H1 (cell line): ENCODE results near the gene SIRT7. TPM values are rescaled to one million over a fixed set of nuclear protein-coding genes. Genes with fewer than 3 reads are reported as not detected.

Experiments
- CTCF ChIA-PET: fragments of 300-600 bp; sonication (Branson Sonifier 250); formaldehyde crosslinking; loops from one replicate; lab custom pipeline; 2021; ENCODE audit not compliant: partially characterized antibody; lab: Charles Lee
- POLR2A ChIA-PET: fragments of 300-600 bp; sonication (Branson Sonifier 250); formaldehyde crosslinking; loops from one replicate; lab custom pipeline; 2021; ENCODE audit warnings: inconsistent platforms; ENCODE audit not compliant: partially characterized antibody; lab: Charles Lee
- DNase-seq, 2 experiments: peaks; one replicate each; pipeline versions ENCODE4 v3.0.0 to v3.0.0-alpha.2; 2010 to 2022; ENCODE audit warnings: low spot score in 2 of 2, low read depth in 1 of 2, mixed read lengths in 1 of 2
- FAIRE-seq: peaks from 2 replicates; lab custom pipeline; 2011; peaks lifted over from hg19 to GRCh38; lab: Jason Lieb, UNC
- H2AFZ ChIP-seq: 2 replicates; pipeline ENCODE4 v1.8.1; 2012; ENCODE audit warnings: low read length, inconsistent platforms
- H2AK5ac ChIP-seq: 2 replicates; pipeline ENCODE4 v1.6.1; 2013; ENCODE audit warnings: low read depth, low read length
- H2BK120ac ChIP-seq: replicated peaks from 2 replicates; pipeline ENCODE3; 2013; ENCODE audit warnings: low read depth, low read length, inconsistent platforms
- H2BK12ac ChIP-seq: 2 replicates; pipeline ENCODE4 v1.6.1; 2013; ENCODE audit warnings: low read depth, low read length
- H2BK15ac ChIP-seq: 2 replicates; pipeline ENCODE4 v1.6.1; 2013; ENCODE audit warnings: low read length
- H2BK20ac ChIP-seq: 2 replicates; pipeline ENCODE4 v1.6.1; 2013; ENCODE audit warnings: low read length
- H2BK5ac ChIP-seq: 2 replicates; pipeline ENCODE4 v1.6.1; 2013; ENCODE audit warnings: low read depth, low read length
- H3K14ac ChIP-seq: 2 replicates; pipeline ENCODE4 v1.6.1; 2013; ENCODE audit warnings: inconsistent platforms; ENCODE audit not compliant: insufficient read length
- H3K18ac ChIP-seq: 2 replicates; pipeline ENCODE4 v1.6.1; 2013; ENCODE audit warnings: low read length; ENCODE audit errors: extremely low read depth
- H3K23ac ChIP-seq: 2 replicates; pipeline ENCODE4 v1.6.1; 2013; ENCODE audit warnings: inconsistent platforms; ENCODE audit not compliant: insufficient read length
- H3K23me2 ChIP-seq: 2 replicates; pipeline ENCODE4 v1.6.1; 2013; ENCODE audit warnings: low read depth, low read length
- H3K27ac ChIP-seq: 2 replicates; pipeline ENCODE4 v1.6.1; 2011; ENCODE audit warnings: low read depth, low read length, inconsistent platforms
- H3K27me3 ChIP-seq, 4 experiments: replicated peaks in 1 of 4; 1 replicate in 1 of 4; 2 replicates in 3 of 4; pipeline versions ENCODE4 v1.6.1 to v1.8.1; 2011 to 2013; ENCODE audit warnings: low read length in 3 of 4, mild to moderate bottlenecking in 3 of 4, inconsistent platforms in 2 of 4, mixed read lengths in 2 of 4, moderate library complexity in 1 of 4; ENCODE audit not compliant: control insufficient read depth in 3 of 4, insufficient read depth in 3 of 4; ENCODE audit errors: extremely low read depth in 1 of 4
- H3K36me3 ChIP-seq, 4 experiments: 2 replicates each; pipeline versions ENCODE4 v1.6.1 to v1.8.1; 2011 to 2013; ENCODE audit warnings: mild to moderate bottlenecking in 4 of 4, low read length in 3 of 4, moderate library complexity in 2 of 4, control low read depth in 1 of 4, inconsistent platforms in 1 of 4; ENCODE audit not compliant: insufficient read depth in 4 of 4, control insufficient read depth in 2 of 4
- H3K4ac ChIP-seq: replicated peaks from 2 replicates; pipeline ENCODE3; 2013; ENCODE audit warnings: low read length, low read depth, mixed read lengths, inconsistent platforms; ENCODE audit not compliant: insufficient read length
- H3K4me1 ChIP-seq, 4 experiments: replicated peaks in 1 of 4; 1 replicate in 1 of 4; 2 replicates in 3 of 4; pipeline versions ENCODE4 v1.6.1 to v1.8.1; 2011 to 2013; ENCODE audit warnings: low read length in 3 of 4, inconsistent platforms in 2 of 4, mixed read lengths in 1 of 4; ENCODE audit not compliant: insufficient read depth in 4 of 4, control insufficient read depth in 3 of 4
- H3K4me2 ChIP-seq, 2 experiments: 2 replicates each; pipeline versions ENCODE4 v1.6.1 to v1.8.1; 2011 to 2013; ENCODE audit warnings: low read depth in 2 of 2, low read length in 2 of 2, control low read depth in 1 of 2, inconsistent platforms in 1 of 2, mild to moderate bottlenecking in 1 of 2; ENCODE audit not compliant: insufficient read depth in 1 of 2
- H3K4me3 ChIP-seq, 4 experiments: fragments of 200-600, 300-600 bp in 1 of 4; sonication (generic), shearing (Covaris generic), sonication (Bioruptor Twin) in 1 of 4; 2 replicates each; pipeline versions ENCODE4 v1.5.1 to v1.8.1; 2011 to 2016; ENCODE audit warnings: low read length in 4 of 4, low read depth in 3 of 4, control low read depth in 2 of 4, inconsistent platforms in 2 of 4, mild to moderate bottlenecking in 2 of 4, mixed read lengths in 1 of 4, moderate library complexity in 1 of 4; ENCODE audit not compliant: insufficient read depth in 2 of 4; ENCODE audit errors: extremely low read depth in 1 of 4
- H3K56ac ChIP-seq: replicated peaks from 2 replicates; pipeline ENCODE3; 2013; ENCODE audit warnings: low read depth, mild to moderate bottlenecking, mixed read lengths, low read length, inconsistent platforms; ENCODE audit not compliant: insufficient read length
- H3K79me1 ChIP-seq: 2 replicates; pipeline ENCODE4 v1.6.1; 2013; ENCODE audit warnings: low read depth, low read length, control low read depth
- H3K79me2 ChIP-seq, 2 experiments: 2 replicates each; pipeline versions ENCODE4 v1.6.1 to v1.8.1; 2012 to 2013; ENCODE audit warnings: low read length in 2 of 2, mild to moderate bottlenecking in 2 of 2, inconsistent platforms in 1 of 2; ENCODE audit not compliant: insufficient read depth in 2 of 2, control insufficient read depth in 1 of 2
- H3K9ac ChIP-seq, 4 experiments: replicated peaks in 1 of 4; 1 replicate in 1 of 4; 2 replicates in 3 of 4; pipeline versions ENCODE4 v1.6.1 to v1.8.1; 2011 to 2013; ENCODE audit warnings: low read depth in 3 of 4, low read length in 3 of 4, control low read depth in 2 of 4, mild to moderate bottlenecking in 2 of 4, moderate library complexity in 2 of 4, inconsistent platforms in 1 of 4; ENCODE audit errors: extremely low read depth in 1 of 4
- H3K9me3 ChIP-seq, 2 experiments: 2 replicates each; pipeline versions ENCODE4 v1.6.1 to v1.8.1; 2012 to 2013; ENCODE audit warnings: mild to moderate bottlenecking in 2 of 2, moderate library complexity in 2 of 2, control low read depth in 1 of 2, inconsistent platforms in 1 of 2, low read depth in 1 of 2, low read length in 1 of 2, mixed read lengths in 1 of 2; ENCODE audit not compliant: insufficient read depth in 2 of 2
- H4K20me1 ChIP-seq, 2 experiments: replicated peaks in 1 of 2; 2 replicates each; pipeline versions ENCODE3 to v1.8.1; 2011 to 2013; ENCODE audit warnings: inconsistent platforms in 2 of 2, low read length in 2 of 2, mild to moderate bottlenecking in 1 of 2; ENCODE audit not compliant: insufficient read depth in 2 of 2, control insufficient read depth in 1 of 2
- H4K5ac ChIP-seq: 2 replicates; pipeline ENCODE4 v1.6.1; 2013; ENCODE audit warnings: low read length, low read depth, mixed read lengths, inconsistent platforms; ENCODE audit not compliant: insufficient read length
- H4K8ac ChIP-seq: 2 replicates; pipeline ENCODE4 v1.8.0; 2013; ENCODE audit warnings: mild to moderate bottlenecking, moderate library complexity, low read length, inconsistent platforms; ENCODE audit not compliant: insufficient read depth; ENCODE audit errors: extremely low read depth
- H4K91ac ChIP-seq: replicated peaks from 2 replicates; pipeline ENCODE3; 2013; ENCODE audit warnings: low read length, mixed read lengths, inconsistent platforms; ENCODE audit not compliant: insufficient read length
- JUND ChIP-seq: IDR thresholded peaks from 2 replicates; pipeline ENCODE4 v1.6.1; 2011; ENCODE audit warnings: mild to moderate bottlenecking, improper control_type of control experiment, low read length
- POLR2A ChIP-seq, 2 experiments: IDR thresholded peaks; 1 replicate in 1 of 2; 2 replicates in 1 of 2; pipeline ENCODE4 v1.6.1; 2011; ENCODE audit warnings: low read depth in 2 of 2, low read length in 2 of 2, mild to moderate bottlenecking in 2 of 2; ENCODE audit errors: control extremely low read depth in 1 of 2
- TAF1 ChIP-seq: IDR thresholded peaks from 2 replicates; pipeline ENCODE4 v1.6.1; 2011; ENCODE audit warnings: mild to moderate bottlenecking, low read depth, low read length
- WGBS, 2 experiments: shearing (Covaris generic) in 1 of 2; methylation state at CpG; one replicate each; pipeline versions ENCODE4 v1.1.6 to v1.1.7; 2013 to 2015; ENCODE audit warnings: low lambda C conversion rate in 2 of 2, mixed read lengths in 2 of 2, inconsistent platforms in 1 of 2, low coverage in 1 of 2, missing lambda C conversion rate in 1 of 2; ENCODE audit not compliant: insufficient replicate concordance in 2 of 2, insufficient coverage in 1 of 2, insufficient read length in 1 of 2; ENCODE audit errors: extremely low coverage in 1 of 2, missing lambda C conversion rate in 1 of 2; 5-methylcytosine and 5-hydroxymethylcytosine counted together
- polyA plus RNA-seq, 7 experiments: library from polyadenylated mRNA; depleted of rRNA in 3 of 7; stranded (reverse) in 5 of 7; unstranded in 2 of 7; fragments of >200 nt in 5 of 7; fragments of 200-250 nt in 2 of 7; gene quantifications; 1 replicate in 5 of 7; 2 replicates in 1 of 7; 4 replicates in 1 of 7; pipeline versions ENCODE4 v1.2.1 to v1.2.3, GENCODE V29; 2011 to 2013; ENCODE audit warnings: missing spikeins in 2 of 7, mixed read lengths in 2 of 7
- total RNA-seq: library from RNA; stranded (reverse); fragmentation: NEBNext Ultra II Directional; extraction: Animal tissue kit (Norgen Biotek cat#: 25700); gene quantifications from 2 replicates; pipeline ENCODE4 v1.2.1, GENCODE V29; 2021

The SIRT7 gene
- total and polyA plus RNA-seq, 2 of the 8 experiments (the other 6 are each of a cell fraction or from before 2014, with no cell fraction given) = 5.8 to 16.6 TPM

GRCh38 chr17:81921996-81922565 is 4.1 kb upstream of the SIRT7 start:
- peak overlapping the region; percentile 72; the same call in 1 of the 2 replicates for H2BK15ac ChIP-seq
- peak overlapping the region; percentile 27; the same call in 1 of the 2 replicates for H2BK5ac ChIP-seq
- peaks cover 3 to 26% (median 6%) of the 10 kb centered on the region in 4 experiments; a peak in 6 of 8 replicates for H3K36me3 ChIP-seq
- no peaks in the 10 kb centered on the region for H3K27me3 ChIP-seq
- H3K23ac ChIP-seq = no peak overlapping the region
- H3K4me2 ChIP-seq = peak overlapping the region in 1 of 2 experiments; percentile 88; a peak in 1 of 4 replicates
- H2BK20ac ChIP-seq = no peak overlapping the region
- H2AK5ac ChIP-seq = 0 out of 2 replicates have a peak overlapping the region, but pooled peaks have one; percentile 49
- no peak overlapping the region for H4K8ac ChIP-seq
- no peak overlapping the region for H3K56ac ChIP-seq
- H3K18ac ChIP-seq = no peak overlapping the region
- H3K23me2 ChIP-seq = peaks cover 12% of the 10 kb centered on the region
- ChIA-PET POLR2A (interaction anchor here (1.1 to 14.6 kb wide), 6 partner anchors 8 to 69 kb away, joined by 3 to 150 read pairs (median 5); partner anchors contain the start of genes NPB, PCYT2, PYCR1 and SIRT7), CTCF (interaction anchor here (0.9 to 2.6 kb wide), 7 partner anchors 16 to 267 kb away, joined by 3 to 5 read pairs (median 3); no protein-coding TSS in a partner anchor)
- H2BK12ac ChIP-seq = peak overlapping the region; percentile 39; the same call in 1 of the 2 replicates
- no peak for FAIRE-seq
- WGBS, 2 experiments = 91% methylated on average over 20 of the region's 23 CpGs; no CpG with 5 or more reads in 1 of the 2 experiments
- no peak overlapping the region for H3K14ac ChIP-seq
- peak overlapping the region; percentile 55; the same call in 1 of the 2 replicates for H3K27ac ChIP-seq
- H4K20me1 ChIP-seq = peaks cover 18 to 28% of the 10 kb centered on the region in 2 experiments
- H3K79me2 ChIP-seq = peaks cover 12 to 81% of the 10 kb centered on the region in 2 experiments; a peak in 3 of 4 replicates
- DNase-seq = no peak
- H4K91ac ChIP-seq = no peak overlapping the region
- no peak overlapping the region for H3K4ac ChIP-seq
- no peak overlapping the region for H3K4me3 ChIP-seq
- H3K9ac ChIP-seq = no peak overlapping the region; a peak in 1 of 7 replicates
- no peak for TF ChIP-seq JUND
- TF ChIP-seq TAF1 = no peak
- peak in 1 of 2 experiments; percentile 28; a peak in 1 of 3 replicates for TF ChIP-seq POLR2A (IDR thresholded peaks at IDR 0.05; ENCODE audit: control extremely low read depth in 1 of 2, low read depth in 2 of 2, low read length in 2 of 2)
- peaks cover 48% of the 10 kb centered on the region for H3K79me1 ChIP-seq
- H3K4me1 ChIP-seq = peaks cover 0 to 37% (median 29%) of the 10 kb centered on the region in 4 experiments; a peak in 6 of 7 replicates
- H2AFZ ChIP-seq = no peak overlapping the region
- H2BK120ac ChIP-seq = no peak overlapping the region
- H4K5ac ChIP-seq = no peak overlapping the region
- no peaks in the 10 kb centered on the region for H3K9me3 ChIP-seq
